Keratinocyte (primary cell): Measurements from ENCODE around the gene USP49.

Experiments used
- CTCF ChIP-seq, 3 experiments: IDR thresholded peaks in 1 of 3; conservative IDR thresholded peaks in 1 of 3; optimal IDR thresholded peaks in 1 of 3; 2 replicates in 2 of 3; 3 replicates in 1 of 3; pipeline versions ENCODE3 to v1.5.1; 2011; ENCODE audit warnings: low read length in 3 of 3, mild to moderate bottlenecking in 3 of 3, moderate library complexity in 2 of 3, control low read depth in 1 of 3, inconsistent platforms in 1 of 3; ENCODE audit not compliant: insufficient read depth in 2 of 3; ENCODE audit errors: extremely low read depth in 1 of 3
- EZH2 ChIP-seq: IDR thresholded peaks from one replicate; pipeline ENCODE4 v1.6.1; 2012; ENCODE audit warnings: inconsistent platforms, mild to moderate bottlenecking, low read length, moderate library complexity

- no peak for TF ChIP-seq CTCF (optimal IDR thresholded peaks at IDR 0.05 in 1 of 3, IDR thresholded peaks at IDR 0.05 in 1 of 3, conservative IDR thresholded peaks at IDR 0.05 in 1 of 3; ENCODE audit: extremely low read depth in 1 of 3, insufficient read depth in 2 of 3, low read length in 3 of 3)
- TF ChIP-seq EZH2: no peak
Measured at GRCh38 chr6:41743406-41744235, 151.6 kb downstream of the USP49 start.
